Right lobe of liver (tissue), 6 donors: Measurements from ENCODE around the gene AGPAT1. TPM values are rescaled to one million over a fixed set of nuclear protein-coding genes. Genes with fewer than 3 reads are reported as not detected.

ENCODE experiments used
- ATAC-seq, 4 donors: fragments of 200-7000 bp; cut with Tn5 transposase; one replicate each; pipeline ENCODE4 v1.9.1; 2020; ENCODE audit warnings: mild to moderate bottlenecking in 4 of 4, moderate library complexity in 4 of 4
- DNase-seq, 3 donors: peaks; one replicate each; pipeline ENCODE4 v3.0.0-alpha.2; 2020
- H3K27ac ChIP-seq, 3 donors: fragments of 200-600 bp; one replicate each; pipeline ENCODE4 v1.8.0; 2022
- H3K27me3 ChIP-seq, 2 donors: fragments of 200-600 bp; one replicate each; pipeline ENCODE4 v1.8.0; 2022
- H3K36me3 ChIP-seq, 4 donors: fragments of 200-600 bp; sonication (generic) in 1 of 4; one replicate each; pipeline versions ENCODE4 v1.5.1 to v1.8.0; 2017 to 2022; ENCODE audit warnings: control low read depth in 1 of 4
- H3K4me1 ChIP-seq, 4 donors: fragments of 200-600 bp; sonication (generic) in 1 of 4; one replicate each; pipeline versions ENCODE4 v1.5.1 to v1.8.0; 2017 to 2022; ENCODE audit warnings: control low read depth in 1 of 4
- H3K4me3 ChIP-seq, 3 donors: fragments of 200-600 bp; one replicate each; pipeline ENCODE4 v1.8.0; 2022
- H3K9me3 ChIP-seq, 4 donors: fragments of 200-600 bp; sonication (generic) in 1 of 4; one replicate each; pipeline versions ENCODE4 v1.5.1 to v1.8.0; 2017 to 2022; ENCODE audit warnings: control low read depth in 1 of 4
- POLR2A ChIP-seq: fragments of 450-650 bp; IDR thresholded peaks from one replicate; pipeline ENCODE4 v1.6.1; 2017; ENCODE audit warnings: antibody characterized with exemption, mild to moderate bottlenecking
- WGBS: methylation state at CpG from one replicate; pipeline ENCODE4 v1.1.6; 2018; ENCODE audit warnings: low coverage, low lambda C conversion rate; ENCODE audit not compliant: insufficient coverage; ENCODE audit errors: missing lambda C conversion rate; 5-methylcytosine and 5-hydroxymethylcytosine counted together
- intact Hi-C, 2 donors: fragments of 100-400 bp; cut with DNase I; formaldehyde crosslinking; loops; one replicate each; pipeline versions ENCODE4 v1.11.2 to v1.14.1; 2022
- total RNA-seq, 6 experiments: library from RNA; depleted of rRNA in 2 of 6; stranded (reverse); fragments of >200 nt in 2 of 6; fragmentation: NEBNext Ultra II Directional in 3 of 6; extraction: Animal tissue kit (Norgen Biotek cat#: 25700) in 3 of 6; gene quantifications; one replicate each; pipeline versions ENCODE4 v1.1.0 to v1.2.4, GENCODE V29; 2016 to 2023
- TF ChIP-seq, protein P1 (sequence below), 4 donors: fragments of 200-600 bp in 3 of 4; fragments of 450-650 bp in 1 of 4; IDR thresholded peaks; one replicate each; pipeline versions ENCODE4 v1.5.1 to v1.8.0; 2016 to 2022; ENCODE audit warnings: antibody characterized with exemption in 4 of 4, mild to moderate bottlenecking in 2 of 4
- donor health status: DM: no; HTN: yes; CAD: no.
- donor health status: DM: no; HTN: no; CAD: no.
- donor health status: DM: no; HTN: no; CAD: no.
- donor health status: DM: no; HTN: yes; CAD: no.
- donor health status: DM: no; HTN: yes; CAD: no.

Gene AGPAT1
- total RNA-seq, 6 experiments from 2014 or later, result 23.5 to 36.9 (median 31.6) TPM

DNA sequence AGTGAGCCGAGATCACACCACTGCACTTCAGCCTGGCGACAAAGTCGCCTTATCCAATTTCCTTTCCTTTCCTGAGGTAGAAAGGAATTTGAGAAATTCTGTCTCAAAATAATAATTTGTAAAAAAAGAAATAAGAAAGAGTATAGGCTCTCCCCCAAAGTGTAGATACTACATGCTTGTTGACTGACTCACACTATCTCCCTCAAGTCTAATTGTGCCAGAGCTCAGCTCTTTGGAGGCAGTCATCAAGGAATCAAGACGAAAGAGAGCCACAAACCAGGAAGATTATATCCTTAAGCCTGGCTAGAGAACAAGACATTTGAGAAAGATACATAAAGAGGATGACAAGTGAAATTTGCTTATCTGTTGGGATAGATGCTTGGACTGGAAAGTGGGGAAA lies 42.1 kb downstream of the AGPAT1 start:
- intact Hi-C loops, result no loop called here
- Histone ChIP-seq H3K4me3 (no peak overlapping the region), H3K4me1 (peaks cover 0 to 10% (median 4%) of the 10 kb centered on the region in 4 donors), H3K36me3 (no peaks in the 10 kb centered on the region), H3K9me3 (no peaks in the 10 kb centered on the region), H3K27me3 (no peaks in the 10 kb centered on the region), H3K27ac (no peak overlapping the region)
- TF ChIP-seq, protein P1, sequence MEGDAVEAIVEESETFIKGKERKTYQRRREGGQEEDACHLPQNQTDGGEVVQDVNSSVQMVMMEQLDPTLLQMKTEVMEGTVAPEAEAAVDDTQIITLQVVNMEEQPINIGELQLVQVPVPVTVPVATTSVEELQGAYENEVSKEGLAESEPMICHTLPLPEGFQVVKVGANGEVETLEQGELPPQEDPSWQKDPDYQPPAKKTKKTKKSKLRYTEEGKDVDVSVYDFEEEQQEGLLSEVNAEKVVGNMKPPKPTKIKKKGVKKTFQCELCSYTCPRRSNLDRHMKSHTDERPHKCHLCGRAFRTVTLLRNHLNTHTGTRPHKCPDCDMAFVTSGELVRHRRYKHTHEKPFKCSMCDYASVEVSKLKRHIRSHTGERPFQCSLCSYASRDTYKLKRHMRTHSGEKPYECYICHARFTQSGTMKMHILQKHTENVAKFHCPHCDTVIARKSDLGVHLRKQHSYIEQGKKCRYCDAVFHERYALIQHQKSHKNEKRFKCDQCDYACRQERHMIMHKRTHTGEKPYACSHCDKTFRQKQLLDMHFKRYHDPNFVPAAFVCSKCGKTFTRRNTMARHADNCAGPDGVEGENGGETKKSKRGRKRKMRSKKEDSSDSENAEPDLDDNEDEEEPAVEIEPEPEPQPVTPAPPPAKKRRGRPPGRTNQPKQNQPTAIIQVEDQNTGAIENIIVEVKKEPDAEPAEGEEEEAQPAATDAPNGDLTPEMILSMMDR (IDR thresholded peaks at IDR 0.05), result no peak
- no peak for TF ChIP-seq POLR2A
- DNase-seq (no peak), ATAC-seq (no peak)
- WGBS, result 84% methylated on average over 4 of the region's 4 CpGs

DNA sequence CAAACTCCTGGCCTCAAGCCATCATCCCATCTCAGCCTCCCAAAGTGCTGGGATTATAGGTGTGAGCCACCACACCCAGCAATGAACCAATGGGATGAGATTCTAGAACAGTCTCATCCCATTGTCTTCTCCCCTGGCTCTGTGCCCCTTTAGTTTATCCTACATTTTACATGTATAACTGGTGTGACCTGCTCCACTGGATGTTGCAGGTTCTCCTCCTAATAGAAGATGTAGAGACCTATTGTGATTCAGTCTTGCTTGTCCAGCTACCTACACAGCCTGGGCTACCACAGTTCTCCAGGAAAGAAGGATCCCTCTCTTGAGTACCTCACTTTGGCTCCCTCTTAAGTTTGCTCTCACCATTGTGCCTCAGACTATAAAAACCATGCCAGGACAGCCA lies 43.8 kb downstream of the AGPAT1 start:
- no peak for DNase-seq
- Histone ChIP-seq H3K36me3 (no peaks in the 10 kb centered on the region), H3K9me3 (no peaks in the 10 kb centered on the region), H3K4me1 (peaks cover 0 to 19% (median 10%) of the 10 kb centered on the region in 4 donors), H3K27me3 (no peaks in the 10 kb centered on the region), H3K4me3 (no peak overlapping the region), H3K27ac (no peak overlapping the region)
- no peak for ATAC-seq
- intact Hi-C loops, result no loop called here
- TF ChIP-seq, protein P1 (IDR thresholded peaks at IDR 0.05), result no peak

DNA sequence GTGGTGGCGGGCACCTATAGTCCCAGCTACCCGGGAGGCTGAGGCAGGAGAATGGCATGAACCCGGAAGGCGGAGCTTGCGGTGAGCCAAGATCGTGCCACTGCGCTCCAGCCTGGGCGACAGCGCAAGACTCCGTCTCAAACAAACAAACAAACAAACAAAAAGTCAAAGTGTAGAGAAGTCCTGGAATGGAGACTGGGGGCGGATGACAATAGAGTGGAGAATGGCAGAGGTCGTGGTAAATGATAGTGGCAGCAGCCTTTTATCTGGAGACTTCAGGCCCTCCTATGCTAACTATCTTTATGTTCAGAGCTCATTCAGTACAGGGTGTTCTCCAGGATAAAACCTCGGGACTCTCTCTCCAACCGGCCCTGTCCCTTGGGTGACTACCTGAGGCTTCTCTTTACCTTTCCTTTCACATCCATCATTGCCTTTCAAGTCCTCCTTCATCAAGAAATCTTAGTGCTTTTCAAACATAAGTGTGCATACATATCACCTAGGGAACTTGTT lies 44.4 kb downstream of the AGPAT1 start:
- Histone ChIP-seq H3K27me3 (no peaks in the 10 kb centered on the region), H3K27ac (no peak overlapping the region), H3K36me3 (peaks cover 0 to 2% (median under 1%) of the 10 kb centered on the region in 4 donors), H3K4me1 (peaks cover 0 to 24% (median 13%) of the 10 kb centered on the region in 4 donors), H3K4me3 (no peak overlapping the region), H3K9me3 (no peaks in the 10 kb centered on the region)
- WGBS, result 71% methylated on average over 8 of the region's 14 CpGs
- DNase-seq (no peak), ATAC-seq (no peak)
- intact Hi-C loops, result no loop called here
- no peak for TF ChIP-seq POLR2A
- TF ChIP-seq, protein P1 (IDR thresholded peaks at IDR 0.05), result no peak

DNA sequence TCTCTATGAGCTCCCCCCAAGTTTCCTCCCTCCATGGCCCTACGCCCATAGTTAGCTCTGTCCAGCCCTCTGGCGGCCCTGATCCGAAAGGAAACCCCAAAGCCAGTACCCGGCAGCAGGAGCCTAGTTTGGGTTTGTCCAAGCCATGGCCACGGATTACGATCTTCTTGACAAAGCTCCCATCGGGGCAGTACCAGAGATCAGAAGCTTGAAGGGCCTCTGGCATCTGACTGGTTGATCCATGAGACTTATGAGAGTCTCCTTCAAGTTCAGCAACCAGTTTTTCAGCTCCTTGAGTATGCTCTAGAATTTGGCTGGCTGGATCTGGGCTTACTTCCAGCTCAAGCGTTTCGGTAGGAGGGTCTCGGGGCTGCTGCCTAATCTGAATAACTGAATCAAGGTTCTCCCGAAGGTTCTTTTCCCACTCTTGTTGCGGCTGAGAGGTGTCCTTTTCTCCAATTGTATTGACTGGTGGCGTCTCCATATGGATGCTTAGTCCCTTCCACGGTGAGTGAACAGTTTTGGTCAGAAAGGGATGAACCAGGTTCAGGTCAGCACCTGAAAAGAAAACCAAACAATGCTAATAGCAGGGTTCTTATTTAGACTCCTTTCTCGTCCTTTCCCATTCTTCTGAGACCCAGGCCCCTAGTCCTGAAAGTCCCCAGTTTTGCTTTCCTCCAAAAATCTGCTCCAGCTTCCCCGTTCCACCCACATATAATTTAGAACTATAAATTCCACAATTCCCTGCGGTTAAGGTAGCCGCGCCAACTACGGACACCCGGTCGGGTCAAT lies 46.4 kb downstream of the AGPAT1 start:
- H3K4me1 ChIP-seq, result peaks cover 0 to 28% (median 13%) of the 10 kb centered on the region in 4 donors
- peak overlapping the region; percentile 52 to 61 (median 55) for H3K4me3 ChIP-seq
- peak overlapping the region; percentile 74 to 85 (median 81) for H3K27ac ChIP-seq
- no peaks in the 10 kb centered on the region for H3K27me3 ChIP-seq
- ATAC-seq (peak; percentile 52 to 60 (median 56)), DNase-seq (no peak)
- H3K36me3 ChIP-seq, result peaks cover 0 to 19% (median 8%) of the 10 kb centered on the region in 4 donors
- 31% methylated on average over 19 of the region's 22 CpGs for WGBS
- intact Hi-C loops, result no loop called here
- TF ChIP-seq, protein P1 (IDR thresholded peaks at IDR 0.05), result no peak
- TF ChIP-seq POLR2A, result no peak
- no peaks in the 10 kb centered on the region for H3K9me3 ChIP-seq
